HepG2 (cell line): ENCODE measurements around the gene ANKFY1. TPM values are rescaled to one million over a fixed set of nuclear protein-coding genes. Genes with fewer than 3 reads are reported as not detected.
A peak's percentile ranks its signal among the peaks of the same experiment; 100 is the strongest.

Experiments
- ADNP ChIP-seq: sonication (generic); formaldehyde crosslinking; IDR thresholded peaks from 2 replicates; pipeline ENCODE4 v1.4.0; 2020; ENCODE audit warnings: missing genetic modification reagents
- AGO1 ChIP-seq: fragments of 200-400 bp; formaldehyde crosslinking; IDR thresholded peaks from 2 replicates; pipeline ENCODE4 v1.6.1; 2017; ENCODE audit warnings: mild to moderate bottlenecking, low read depth, low read length, moderate library complexity; ENCODE audit not compliant: poor library complexity, severe bottlenecking
- BRCA1 ChIP-seq: sonication (generic); formaldehyde crosslinking; IDR thresholded peaks from 2 replicates; pipeline ENCODE4 v1.4.0; 2020; ENCODE audit warnings: missing genetic modification reagents
- GZF1 ChIP-seq: sonication (generic); formaldehyde crosslinking; IDR thresholded peaks from 2 replicates; pipeline ENCODE4 v1.5.1; 2020; ENCODE audit warnings: mild to moderate bottlenecking, missing genetic modification reagents
- HNRNPL ChIP-seq: fragments of 200-400 bp; formaldehyde crosslinking; IDR thresholded peaks from 2 replicates; pipeline ENCODE4 v1.6.1; 2017; ENCODE audit warnings: mild to moderate bottlenecking, low read depth, low read length
- KAT2B ChIP-seq: fragments of 150-350 bp; IDR thresholded peaks from 2 replicates; pipeline ENCODE4 v1.6.1; 2014; ENCODE audit warnings: low read depth, low read length, borderline replicate concordance
- MXD4 ChIP-seq: IDR thresholded peaks from 2 replicates; pipeline ENCODE4 v1.6.1; 2016; ENCODE audit warnings: mild to moderate bottlenecking, missing biosample characterization, missing genetic modification reagents
- NR2C2 ChIP-seq: sonication (generic); formaldehyde crosslinking; IDR thresholded peaks from 2 replicates; pipeline ENCODE4 v1.4.0; 2020; ENCODE audit warnings: missing genetic modification reagents, mild to moderate bottlenecking, moderate library complexity, borderline replicate concordance
- SAP130 ChIP-seq: IDR thresholded peaks from 2 replicates; pipeline ENCODE4 v1.6.1; 2016; ENCODE audit warnings: low read depth
- USF2 ChIP-seq, 2 experiments: sonication (generic) in 1 of 2; formaldehyde crosslinking in 1 of 2; IDR thresholded peaks; 2 replicates each; pipeline versions ENCODE4 v1.5.1 to v1.6.1; 2011 to 2020; ENCODE audit warnings: borderline replicate concordance in 1 of 2, low read depth in 1 of 2, low read length in 1 of 2, mild to moderate bottlenecking in 1 of 2, missing genetic modification reagents in 1 of 2, moderate library complexity in 1 of 2
- ZBTB10 ChIP-seq: sonication (generic); formaldehyde crosslinking; IDR thresholded peaks from 2 replicates; pipeline ENCODE4 v1.4.0; 2020; ENCODE audit warnings: missing genetic modification reagents, borderline replicate concordance
- ZNF317 ChIP-seq: sonication (generic); formaldehyde crosslinking; IDR thresholded peaks from 2 replicates; pipeline ENCODE4 v1.5.0; 2020; ENCODE audit warnings: mild to moderate bottlenecking, missing genetic modification reagents
- ZNF598 ChIP-seq: sonication (generic); formaldehyde crosslinking; IDR thresholded peaks from 2 replicates; pipeline ENCODE4 v1.5.1; 2020; ENCODE audit warnings: mild to moderate bottlenecking, missing genetic modification reagents, borderline replicate concordance
- ZNF639 ChIP-seq: conservative IDR thresholded peaks from 2 replicates; pipeline ENCODE4 v1.6.1; 2018; ENCODE audit warnings: missing genetic modification reagents
- ZNF660 ChIP-seq: sonication (generic); formaldehyde crosslinking; IDR thresholded peaks from 2 replicates; pipeline ENCODE4 v1.5.1; 2020; ENCODE audit warnings: mild to moderate bottlenecking, low read depth, missing genetic modification reagents, borderline replicate concordance
- ZNF674 ChIP-seq: sonication (generic); formaldehyde crosslinking; IDR thresholded peaks from 2 replicates; pipeline ENCODE4 v1.5.0; 2020; ENCODE audit warnings: low read depth, mild to moderate bottlenecking, missing genetic modification reagents
- ZNF800 ChIP-seq: sonication (generic); formaldehyde crosslinking; IDR thresholded peaks from 2 replicates; pipeline ENCODE4 v1.4.0; 2020; ENCODE audit warnings: missing genetic modification reagents
- polyA plus RNA-seq, 8 experiments: library from polyadenylated mRNA; depleted of rRNA in 3 of 8; stranded (reverse) in 7 of 8; unstranded in 1 of 8; fragments of >200 nt; fragmentation: Illumina TruSeq in 4 of 8; extraction: Trizol in 4 of 8; gene quantifications; 2 replicates each; pipeline versions ENCODE4 v1.2.1 to v1.2.3, GENCODE V29; 2011 to 2016; ENCODE audit warnings: low read depth in 4 of 8, missing spikeins in 1 of 8, mixed read lengths in 1 of 8; ENCODE audit not compliant: insufficient read depth in 1 of 8
- total RNA-seq, 5 experiments: library from RNA; depleted of rRNA; stranded (reverse); fragments of >200 nt; fragmentation: Illumina TruSeq; extraction: Trizol; gene quantifications; 2 replicates each; pipeline ENCODE4 v1.2.3, GENCODE V29; 2016; ENCODE audit warnings: low read depth in 1 of 5
- TF ChIP-seq, protein P1 (sequence below): IDR thresholded peaks from 2 replicates; pipeline ENCODE4 v1.6.1; 2018; ENCODE audit warnings: missing genetic modification reagents

The ANKFY1 gene
- total and polyA plus RNA-seq, 2 of the 13 experiments (the other 11 are each of a cell fraction or from before 2014, with no cell fraction given): 11.9 to 16.8 TPM

- TF ChIP-seq, protein P1, sequence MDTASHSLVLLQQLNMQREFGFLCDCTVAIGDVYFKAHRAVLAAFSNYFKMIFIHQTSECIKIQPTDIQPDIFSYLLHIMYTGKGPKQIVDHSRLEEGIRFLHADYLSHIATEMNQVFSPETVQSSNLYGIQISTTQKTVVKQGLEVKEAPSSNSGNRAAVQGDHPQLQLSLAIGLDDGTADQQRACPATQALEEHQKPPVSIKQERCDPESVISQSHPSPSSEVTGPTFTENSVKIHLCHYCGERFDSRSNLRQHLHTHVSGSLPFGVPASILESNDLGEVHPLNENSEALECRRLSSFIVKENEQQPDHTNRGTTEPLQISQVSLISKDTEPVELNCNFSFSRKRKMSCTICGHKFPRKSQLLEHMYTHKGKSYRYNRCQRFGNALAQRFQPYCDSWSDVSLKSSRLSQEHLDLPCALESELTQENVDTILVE (CRISPR knock-in tag): no peak
- no peak for TF ChIP-seq ZNF674
- TF ChIP-seq ADNP (CRISPR knock-in tag): no peak
- TF ChIP-seq ZNF317 (CRISPR knock-in tag): peak; percentile 28; the same call in 1 of the 2 replicates
- no peak for TF ChIP-seq ZNF639 (CRISPR knock-in tag)
- peak; percentile 86 for TF ChIP-seq SAP130
- no peak for TF ChIP-seq KAT2B
- TF ChIP-seq BRCA1: no peak
- no peak for TF ChIP-seq HNRNPL
- TF ChIP-seq MXD4 (CRISPR knock-in tag): no peak
- no peak for TF ChIP-seq GZF1 (CRISPR knock-in tag)
- TF ChIP-seq NR2C2 (CRISPR knock-in tag): no peak
- TF ChIP-seq ZNF598: no peak
- no peak for TF ChIP-seq ZNF800 (CRISPR knock-in tag)
- TF ChIP-seq ZBTB10 (CRISPR knock-in tag): no peak
- no peak for TF ChIP-seq AGO1
- no peak for TF ChIP-seq ZNF660
- TF ChIP-seq USF2 (IDR thresholded peaks at IDR 0.05; ENCODE audit: low read depth, low read length): no peak
- TF ChIP-seq USF2 (CRISPR knock-in tag; IDR thresholded peaks at IDR 0.05; ENCODE audit: borderline replicate concordance): no peak
These were observed 46.7 kb upstream of the ANKFY1 start (continued) for GRCh38 chr17:4310354-4311060.
